ENCODE measurements around the gene POMP.

The POMP gene

GRCh38 chr13:28623782-28624706 is 34.9 kb upstream of the POMP start:
- Histone ChIP-seq H3K27ac (ENCODE audit: low read depth, low read length) (no peak overlapping the region), H3K4me3 (ENCODE audit: low read length) (no peak overlapping the region), H3K9ac (ENCODE audit: low read length) (no peak overlapping the region), H3K4me1 (ENCODE audit: control insufficient read depth, insufficient read depth, low read length) (no peaks in the 10 kb centered on the region), H3K36me3 (ENCODE audit: control insufficient read depth, insufficient read depth, low read length) (no peaks in the 10 kb centered on the region), H3K27me3 (ENCODE audit: control insufficient read depth, insufficient read depth, low read length) (no peaks in the 10 kb centered on the region)

DNA sequence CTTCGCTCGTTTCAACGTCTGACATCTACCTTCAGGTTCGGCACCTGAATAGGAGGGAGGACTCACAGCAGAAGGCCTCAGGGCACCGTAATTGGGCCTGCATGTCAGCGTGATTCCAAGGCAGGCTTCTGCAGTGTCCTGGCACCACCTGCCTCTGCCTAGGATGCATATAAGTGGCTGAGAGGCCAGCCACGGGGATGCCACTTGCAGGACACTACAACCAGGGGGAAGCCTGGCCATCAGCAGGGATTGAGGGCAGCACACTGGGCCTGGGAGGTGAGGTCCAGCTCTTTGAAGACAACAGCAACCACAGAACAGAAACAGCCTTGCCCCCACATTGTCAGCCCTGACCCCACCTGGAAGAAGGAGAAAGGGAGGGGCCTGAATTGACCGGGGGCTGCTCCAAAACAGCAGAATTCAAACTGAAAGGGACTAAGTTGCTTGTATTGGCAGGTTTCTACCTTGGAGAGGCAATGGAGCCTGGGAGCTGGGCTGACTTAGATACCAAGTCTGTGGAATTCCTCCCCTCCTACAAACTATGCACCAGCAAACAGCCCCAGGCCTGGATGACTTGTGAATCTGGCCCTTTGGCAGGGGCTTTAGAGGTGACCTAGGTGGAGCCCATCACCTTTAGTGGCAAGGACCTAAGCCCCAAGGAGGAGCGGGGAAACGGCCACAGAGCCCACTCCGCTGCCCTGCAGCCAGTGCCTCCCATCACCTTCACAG is 34.1 kb upstream of the POMP start:
- H3K9ac ChIP-seq (ENCODE audit: low read length), result no peak overlapping the region
- H3K4me1 ChIP-seq (ENCODE audit: control insufficient read depth, insufficient read depth, low read length), result no peaks in the 10 kb centered on the region
- no peak overlapping the region for H3K27ac ChIP-seq (ENCODE audit: low read depth, low read length)
- no peaks in the 10 kb centered on the region for H3K36me3 ChIP-seq (ENCODE audit: control insufficient read depth, insufficient read depth, low read length)
- no peak overlapping the region for H3K4me3 ChIP-seq (ENCODE audit: low read length)
- no peaks in the 10 kb centered on the region for H3K27me3 ChIP-seq (ENCODE audit: control insufficient read depth, insufficient read depth, low read length)

GRCh38 chr13:28626266-28626665 is 32.7 kb upstream of the POMP start:
- H3K4me1 ChIP-seq (ENCODE audit: control insufficient read depth, insufficient read depth, low read length), result no peaks in the 10 kb centered on the region

GRCh38 chr13:28628241-28628640 is 30.7 kb upstream of the POMP start:
- no peak overlapping the region for H3K27ac ChIP-seq (ENCODE audit: low read depth, low read length)

More at GRCh38 chr13:28626266-28626665, 32.7 kb upstream of the POMP start:
- no peak overlapping the region for H3K27ac ChIP-seq (ENCODE audit: low read depth, low read length)
- H3K9ac ChIP-seq (ENCODE audit: low read length), result no peak overlapping the region
- no peaks in the 10 kb centered on the region for H3K27me3 ChIP-seq (ENCODE audit: control insufficient read depth, insufficient read depth, low read length)
- no peaks in the 10 kb centered on the region for H3K36me3 ChIP-seq (ENCODE audit: control insufficient read depth, insufficient read depth, low read length)
- H3K4me3 ChIP-seq (ENCODE audit: low read length), result no peak overlapping the region

GRCh38 chr13:28630869-28631268 is 28.1 kb upstream of the POMP start:
- Histone ChIP-seq H3K4me1 (ENCODE audit: control insufficient read depth, insufficient read depth, low read length) (no peaks in the 10 kb centered on the region), H3K9ac (ENCODE audit: low read length) (no peak overlapping the region), H3K27me3 (ENCODE audit: control insufficient read depth, insufficient read depth, low read length) (no peaks in the 10 kb centered on the region), H3K36me3 (ENCODE audit: control insufficient read depth, insufficient read depth, low read length) (no peaks in the 10 kb centered on the region), H3K4me3 (ENCODE audit: low read length) (no peak overlapping the region), H3K27ac (ENCODE audit: low read depth, low read length) (no peak overlapping the region)

More at GRCh38 chr13:28628241-28628640, 30.7 kb upstream of the POMP start:
- Histone ChIP-seq H3K4me1 (ENCODE audit: control insufficient read depth, insufficient read depth, low read length) (no peaks in the 10 kb centered on the region), H3K27me3 (ENCODE audit: control insufficient read depth, insufficient read depth, low read length) (no peaks in the 10 kb centered on the region), H3K9ac (ENCODE audit: low read length) (no peak overlapping the region), H3K36me3 (ENCODE audit: control insufficient read depth, insufficient read depth, low read length) (no peaks in the 10 kb centered on the region), H3K4me3 (ENCODE audit: low read length) (no peak overlapping the region)

DNA sequence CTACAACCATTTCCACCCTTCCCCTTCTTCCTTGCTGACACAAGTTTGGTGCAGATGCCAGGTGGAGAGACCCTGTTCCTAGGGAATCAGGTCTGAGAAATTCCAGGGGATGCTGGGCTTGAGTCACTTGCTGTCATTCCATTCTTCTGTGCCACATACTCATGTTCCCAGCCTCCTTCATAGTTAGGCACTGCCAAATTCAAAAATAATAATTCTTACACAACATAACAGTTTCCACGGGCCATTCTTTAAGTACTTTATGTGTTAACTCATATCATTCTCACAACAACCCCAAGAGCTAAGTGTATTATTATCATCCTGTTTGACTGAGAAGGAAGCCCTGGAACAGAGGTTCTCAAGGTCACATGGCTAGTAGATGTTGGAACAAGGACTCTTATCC is 27.1 kb upstream of the POMP start:
- Histone ChIP-seq H3K4me1 (ENCODE audit: control insufficient read depth, insufficient read depth, low read length) (no peaks in the 10 kb centered on the region), H3K27me3 (ENCODE audit: control insufficient read depth, insufficient read depth, low read length) (no peaks in the 10 kb centered on the region), H3K36me3 (ENCODE audit: control insufficient read depth, insufficient read depth, low read length) (no peaks in the 10 kb centered on the region), H3K9ac (ENCODE audit: low read length) (no peak overlapping the region), H3K4me3 (ENCODE audit: low read length) (no peak overlapping the region), H3K27ac (ENCODE audit: low read depth, low read length) (no peak overlapping the region)

DNA sequence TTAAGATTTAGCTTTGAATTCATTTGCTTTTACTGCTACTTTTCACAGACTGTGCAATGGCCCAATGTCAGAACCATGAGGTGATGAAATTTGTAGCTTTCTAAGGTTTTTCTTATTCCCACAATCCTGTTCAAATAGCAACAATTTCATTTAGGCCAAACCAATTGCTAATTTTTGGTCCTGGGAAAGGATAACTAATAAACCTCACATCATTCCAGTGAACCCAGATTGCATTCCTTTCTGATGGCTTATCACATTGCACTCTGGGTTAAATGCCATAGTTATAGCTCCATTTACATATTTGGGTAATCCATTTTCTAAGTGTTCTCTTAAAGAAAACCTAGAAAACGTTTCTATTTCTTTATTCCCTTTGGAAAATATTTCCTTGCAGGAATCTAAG is 22.9 kb upstream of the POMP start:
- no peak overlapping the region for H3K9ac ChIP-seq (ENCODE audit: low read length)
- H3K4me3 ChIP-seq (ENCODE audit: low read length), result no peak overlapping the region
- H3K4me1 ChIP-seq (ENCODE audit: control insufficient read depth, insufficient read depth, low read length), result no peaks in the 10 kb centered on the region
- no peak overlapping the region for H3K27ac ChIP-seq (ENCODE audit: low read depth, low read length)
- H3K36me3 ChIP-seq (ENCODE audit: control insufficient read depth, insufficient read depth, low read length), result no peaks in the 10 kb centered on the region
- H3K27me3 ChIP-seq (ENCODE audit: control insufficient read depth, insufficient read depth, low read length), result no peaks in the 10 kb centered on the region

GRCh38 chr13:28636677-28637317 is 22.1 kb upstream of the POMP start:
- Histone ChIP-seq H3K9ac (ENCODE audit: low read length) (no peak overlapping the region), H3K27me3 (ENCODE audit: control insufficient read depth, insufficient read depth, low read length) (no peaks in the 10 kb centered on the region), H3K27ac (ENCODE audit: low read depth, low read length) (no peak overlapping the region), H3K4me1 (ENCODE audit: control insufficient read depth, insufficient read depth, low read length) (no peaks in the 10 kb centered on the region), H3K4me3 (ENCODE audit: low read length) (no peak overlapping the region), H3K36me3 (ENCODE audit: control insufficient read depth, insufficient read depth, low read length) (no peaks in the 10 kb centered on the region)

- no peaks in the 10 kb centered on the region for H3K4me1 ChIP-seq (ENCODE audit: control insufficient read depth, insufficient read depth, low read length)
- H3K27me3 ChIP-seq (ENCODE audit: control insufficient read depth, insufficient read depth, low read length), result no peaks in the 10 kb centered on the region
- no peak overlapping the region for H3K27ac ChIP-seq (ENCODE audit: low read depth, low read length)
- H3K9ac ChIP-seq (ENCODE audit: low read length), result no peak overlapping the region
- no peaks in the 10 kb centered on the region for H3K36me3 ChIP-seq (ENCODE audit: control insufficient read depth, insufficient read depth, low read length)
- no peak overlapping the region for H3K4me3 ChIP-seq (ENCODE audit: low read length)
Observed at GRCh38 chr13:28637714-28638355, 21.1 kb upstream of the POMP start.

GRCh38 chr13:28638756-28639155 is 20.2 kb upstream of the POMP start:
- Histone ChIP-seq H3K4me3 (ENCODE audit: low read length) (no peak overlapping the region), H3K4me1 (ENCODE audit: control insufficient read depth, insufficient read depth, low read length) (no peaks in the 10 kb centered on the region), H3K36me3 (ENCODE audit: control insufficient read depth, insufficient read depth, low read length) (no peaks in the 10 kb centered on the region), H3K27ac (ENCODE audit: low read depth, low read length) (no peak overlapping the region), H3K9ac (ENCODE audit: low read length) (no peak overlapping the region), H3K27me3 (ENCODE audit: control insufficient read depth, insufficient read depth, low read length) (no peaks in the 10 kb centered on the region)

DNA sequence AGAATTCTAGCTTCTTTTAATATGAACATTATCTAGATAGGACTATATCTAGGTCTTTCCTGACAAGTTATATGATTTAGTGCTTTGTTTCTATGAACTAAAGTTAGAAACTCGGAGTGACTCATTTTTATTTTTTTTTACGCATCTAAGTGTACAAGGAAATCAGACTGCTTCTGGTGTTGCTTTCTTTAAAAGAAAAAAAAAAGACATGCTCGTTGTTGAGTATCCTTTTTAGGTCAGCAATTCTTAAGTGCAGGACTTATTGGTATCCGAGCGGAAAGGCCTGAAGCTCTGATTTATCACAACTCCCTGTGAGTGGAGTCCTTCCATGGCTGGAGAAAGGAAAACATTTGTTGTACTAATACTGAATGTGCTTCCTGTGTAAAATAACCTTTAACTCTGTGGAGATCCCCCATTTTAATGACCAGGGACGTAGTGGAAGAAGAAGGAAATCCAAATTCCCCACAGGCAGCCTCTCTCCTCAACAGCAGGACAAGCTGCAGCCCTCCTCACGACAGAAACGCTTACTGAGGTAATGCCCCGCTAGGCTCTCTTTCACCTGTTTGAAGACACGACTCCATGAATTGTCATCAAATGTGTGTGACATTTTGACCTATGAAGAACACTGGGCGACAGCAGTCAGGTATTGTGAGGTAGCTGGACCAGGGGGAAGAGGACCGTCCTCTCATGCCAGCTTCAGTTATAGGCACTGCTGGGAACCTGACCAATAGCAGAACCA is 17.9 kb upstream of the POMP start:
- Histone ChIP-seq H3K9ac (ENCODE audit: low read length) (no peak overlapping the region), H3K27me3 (ENCODE audit: control insufficient read depth, insufficient read depth, low read length) (no peaks in the 10 kb centered on the region), H3K4me3 (ENCODE audit: low read length) (no peak overlapping the region), H3K27ac (ENCODE audit: low read depth, low read length) (no peak overlapping the region), H3K36me3 (ENCODE audit: control insufficient read depth, insufficient read depth, low read length) (no peaks in the 10 kb centered on the region), H3K4me1 (ENCODE audit: control insufficient read depth, insufficient read depth, low read length) (no peaks in the 10 kb centered on the region)

GRCh38 chr13:28641600-28641926 is 17.4 kb upstream of the POMP start:
- Histone ChIP-seq H3K4me3 (ENCODE audit: low read length) (no peak overlapping the region), H3K27ac (ENCODE audit: low read depth, low read length) (no peak overlapping the region), H3K9ac (ENCODE audit: low read length) (no peak overlapping the region), H3K36me3 (ENCODE audit: control insufficient read depth, insufficient read depth, low read length) (no peaks in the 10 kb centered on the region), H3K27me3 (ENCODE audit: control insufficient read depth, insufficient read depth, low read length) (no peaks in the 10 kb centered on the region), H3K4me1 (ENCODE audit: control insufficient read depth, insufficient read depth, low read length) (no peaks in the 10 kb centered on the region)

Measured in rectal smooth muscle tissue (tissue), 1 donor.